DOHH2 (cell line): ENCODE measurements around the gene CTXN3.

ENCODE experiments used
- H3F3A ChIP-seq: fragments of 200-600 bp; sonication (generic), shearing (Covaris generic); 2 replicates; pipeline ENCODE4 v1.6.0; 2016; ENCODE audit warnings: antibody characterized with exemption, mild to moderate bottlenecking; ENCODE audit not compliant: control insufficient read depth, insufficient read depth
- H3K27ac ChIP-seq: fragments of 200-600 bp; sonication (generic); 2 replicates; pipeline ENCODE4 v1.5.1; 2014; ENCODE audit warnings: low read depth, mild to moderate bottlenecking, low read length, moderate library complexity
- H3K27me3 ChIP-seq: fragments of 200-600 bp; sonication (generic); 2 replicates; pipeline ENCODE4 v1.6.1; 2014; ENCODE audit warnings: mild to moderate bottlenecking, low read length, mixed read lengths; ENCODE audit not compliant: control insufficient read depth
- H3K36me3 ChIP-seq: fragments of 200-600 bp; sonication (generic); 2 replicates; pipeline ENCODE4 v1.6.1; 2014; ENCODE audit warnings: mild to moderate bottlenecking, low read length, moderate library complexity, mixed read lengths; ENCODE audit not compliant: control insufficient read depth
- H3K4me1 ChIP-seq: fragments of 200-600 bp; sonication (generic); 2 replicates; pipeline ENCODE4 v1.6.1; 2014; ENCODE audit warnings: mild to moderate bottlenecking, low read length, mixed read lengths; ENCODE audit not compliant: control insufficient read depth
- H3K4me2 ChIP-seq: fragments of 200-600 bp; sonication (generic); 2 replicates; pipeline ENCODE4 v1.6.0; 2014; ENCODE audit warnings: mild to moderate bottlenecking, low read length, moderate library complexity
- H3K4me3 ChIP-seq: fragments of 200-600 bp; sonication (generic); 2 replicates; pipeline ENCODE4 v1.5.1; 2014; ENCODE audit warnings: mild to moderate bottlenecking, low read length, mixed read lengths
- H3K79me2 ChIP-seq: fragments of 200-600 bp; sonication (generic); 2 replicates; pipeline ENCODE4 v1.6.1; 2014; ENCODE audit warnings: mild to moderate bottlenecking, low read length, mixed read lengths; ENCODE audit not compliant: control insufficient read depth
- H3K9me2 ChIP-seq: fragments of 200-600 bp; sonication (generic); replicated peaks from 2 replicates; pipeline ENCODE4 v1.6.1; 2014; ENCODE audit warnings: mild to moderate bottlenecking, low read length, mixed read lengths; ENCODE audit not compliant: control insufficient read depth
- H3K9me3 ChIP-seq: fragments of 200-600 bp; sonication (generic); 2 replicates; pipeline ENCODE4 v1.6.1; 2014; ENCODE audit warnings: antibody characterized with exemption, low read length, mixed read lengths; ENCODE audit not compliant: control insufficient read depth, insufficient read depth
- H4K20me1 ChIP-seq: fragments of 200-600 bp; sonication (generic); 2 replicates; pipeline ENCODE4 v1.6.0; 2014; ENCODE audit warnings: low read depth, mild to moderate bottlenecking, antibody characterized with exemption, low read length, moderate library complexity; ENCODE audit not compliant: control insufficient read depth, insufficient read depth
- EZH2phosphoT487 ChIP-seq: fragments of 200-600 bp; sonication (generic); IDR thresholded peaks from 2 replicates; pipeline ENCODE4 v1.6.1; 2017; ENCODE audit warnings: borderline replicate concordance, mild to moderate bottlenecking, antibody characterized with exemption, low read length, moderate library complexity, mixed read lengths
- TF ChIP-seq, protein P1 (sequence below): fragments of 200-600 bp; sonication (generic); IDR thresholded peaks from one replicate; pipeline ENCODE4 v1.5.1; 2014; ENCODE audit warnings: antibody characterized with exemption, mild to moderate bottlenecking, low read depth, low read length; ENCODE audit not compliant: poor library complexity, severe bottlenecking

Gene CTXN3

DNA sequence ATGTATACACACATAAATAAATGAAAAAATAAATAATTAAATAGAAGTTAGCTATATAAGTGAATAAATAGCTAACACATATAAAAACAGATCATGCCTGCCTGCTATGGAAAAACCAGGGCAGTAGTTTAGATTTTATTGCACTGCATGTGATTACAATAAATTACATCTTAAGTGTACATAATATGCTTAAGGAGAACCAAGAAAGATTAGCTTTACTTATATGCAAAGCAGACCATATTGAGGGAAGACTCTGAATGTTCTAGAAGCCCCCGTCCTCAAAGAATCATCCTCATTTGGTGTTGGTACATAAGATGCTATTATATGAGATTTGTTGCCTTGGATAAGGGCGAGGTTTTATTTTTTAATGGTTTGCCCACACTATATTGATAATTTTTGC is 5.9 kb upstream of the CTXN3 start:
- Histone ChIP-seq H3K9me3 (no peaks in the 10 kb centered on the region), H3K79me2 (no peaks in the 10 kb centered on the region)

GRCh38 chr5:127643607-127644006 is 5.3 kb upstream of the CTXN3 start:
- Histone ChIP-seq H3K4me1 (no peaks in the 10 kb centered on the region), H3K27me3 (no peaks in the 10 kb centered on the region; the same call in 1 of the 2 replicates), H3K36me3 (no peaks in the 10 kb centered on the region), H3K4me2 (no peak overlapping the region), H3F3A (no peaks in the 10 kb centered on the region), H3K9me2 (no peaks in the 10 kb centered on the region), H3K9me3 (no peaks in the 10 kb centered on the region), H3K4me3 (no peak overlapping the region), H3K79me2 (no peaks in the 10 kb centered on the region), H3K27ac (no peak overlapping the region), H4K20me1 (no peaks in the 10 kb centered on the region)
- TF ChIP-seq, protein P1, sequence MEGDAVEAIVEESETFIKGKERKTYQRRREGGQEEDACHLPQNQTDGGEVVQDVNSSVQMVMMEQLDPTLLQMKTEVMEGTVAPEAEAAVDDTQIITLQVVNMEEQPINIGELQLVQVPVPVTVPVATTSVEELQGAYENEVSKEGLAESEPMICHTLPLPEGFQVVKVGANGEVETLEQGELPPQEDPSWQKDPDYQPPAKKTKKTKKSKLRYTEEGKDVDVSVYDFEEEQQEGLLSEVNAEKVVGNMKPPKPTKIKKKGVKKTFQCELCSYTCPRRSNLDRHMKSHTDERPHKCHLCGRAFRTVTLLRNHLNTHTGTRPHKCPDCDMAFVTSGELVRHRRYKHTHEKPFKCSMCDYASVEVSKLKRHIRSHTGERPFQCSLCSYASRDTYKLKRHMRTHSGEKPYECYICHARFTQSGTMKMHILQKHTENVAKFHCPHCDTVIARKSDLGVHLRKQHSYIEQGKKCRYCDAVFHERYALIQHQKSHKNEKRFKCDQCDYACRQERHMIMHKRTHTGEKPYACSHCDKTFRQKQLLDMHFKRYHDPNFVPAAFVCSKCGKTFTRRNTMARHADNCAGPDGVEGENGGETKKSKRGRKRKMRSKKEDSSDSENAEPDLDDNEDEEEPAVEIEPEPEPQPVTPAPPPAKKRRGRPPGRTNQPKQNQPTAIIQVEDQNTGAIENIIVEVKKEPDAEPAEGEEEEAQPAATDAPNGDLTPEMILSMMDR, result no peak

More for the DNA sequence above, 5.9 kb upstream of the CTXN3 start:
- H4K20me1 ChIP-seq, result no peaks in the 10 kb centered on the region
- no peak overlapping the region for H3K27ac ChIP-seq
- H3K9me2 ChIP-seq, result no peaks in the 10 kb centered on the region
- no peaks in the 10 kb centered on the region for H3K4me1 ChIP-seq
- H3K4me3 ChIP-seq, result no peak overlapping the region
- no peaks in the 10 kb centered on the region; the same call in 1 of the 2 replicates for H3K27me3 ChIP-seq
- TF ChIP-seq, protein P1, result no peak
- no peak for TF ChIP-seq EZH2phosphoT487
- H3K4me2 ChIP-seq, result no peak overlapping the region
- no peaks in the 10 kb centered on the region for H3K36me3 ChIP-seq
- H3F3A ChIP-seq, result no peaks in the 10 kb centered on the region

GRCh38 chr5:127645300-127645726 is 3.6 kb upstream of the CTXN3 start:
- no peaks in the 10 kb centered on the region for H3K9me3 ChIP-seq

More at GRCh38 chr5:127645300-127645726, 3.6 kb upstream of the CTXN3 start:
- H3K27ac ChIP-seq, result no peak overlapping the region
- H3K79me2 ChIP-seq, result no peaks in the 10 kb centered on the region
- H3K36me3 ChIP-seq, result no peaks in the 10 kb centered on the region
- no peak overlapping the region for H3K4me2 ChIP-seq
- H4K20me1 ChIP-seq, result no peaks in the 10 kb centered on the region
- no peaks in the 10 kb centered on the region for H3K9me2 ChIP-seq
- TF ChIP-seq EZH2phosphoT487, result no peak
- TF ChIP-seq, protein P1, result no peak
- no peaks in the 10 kb centered on the region; the same call in 1 of the 2 replicates for H3K27me3 ChIP-seq
- H3K4me3 ChIP-seq, result no peak overlapping the region
- H3K4me1 ChIP-seq, result no peaks in the 10 kb centered on the region
- no peaks in the 10 kb centered on the region for H3F3A ChIP-seq
